K562 (cell line): ENCODE measurements around the gene C9orf50. TPM values are rescaled to one million over a fixed set of nuclear protein-coding genes. Genes with fewer than 3 reads are reported as not detected.
A peak's percentile ranks its signal among the peaks of the same experiment; 100 is the strongest.

Experiments used
- CBFA2T2 ChIP-seq: fragments of 450-650 bp; conservative IDR thresholded peaks from 2 replicates; pipeline ENCODE4 v1.6.1; 2017; ENCODE audit warnings: mild to moderate bottlenecking
- CBFA2T3 ChIP-seq: fragments of 450-650 bp; IDR thresholded peaks from 2 replicates; pipeline ENCODE4 v1.6.1; 2017
- CREM ChIP-seq: IDR thresholded peaks from 2 replicates; pipeline ENCODE4 v1.6.1; 2014; ENCODE audit warnings: antibody characterized with exemption, low read depth
- CTBP1 ChIP-seq: fragments of 450-650 bp; IDR thresholded peaks from 2 replicates; pipeline ENCODE4 v1.6.1; 2016; ENCODE audit warnings: borderline replicate concordance
- ESRRA ChIP-seq: fragments of 450-650 bp; IDR thresholded peaks from 2 replicates; pipeline ENCODE4 v1.6.1; 2014; ENCODE audit warnings: low read depth, mild to moderate bottlenecking, moderate library complexity, borderline replicate concordance
- ETV5 ChIP-seq: sonication (generic); formaldehyde crosslinking; IDR thresholded peaks from 2 replicates; pipeline ENCODE4 v1.4.0; 2020; ENCODE audit warnings: low read depth, mild to moderate bottlenecking, missing genetic modification reagents
- JUND ChIP-seq, 2 experiments: IDR thresholded peaks; 2 replicates in 1 of 2; 3 replicates in 1 of 2; pipeline ENCODE4 v1.6.1; 2011; ENCODE audit warnings: borderline replicate concordance in 2 of 2, low read depth in 2 of 2, low read length in 2 of 2, improper control_type of control experiment in 1 of 2, missing biosample characterization in 1 of 2, missing genetic modification characterization in 1 of 2, missing genetic modification reagents in 1 of 2
- MECOM ChIP-seq: fragments of 250-450 bp; sonication (Bioruptor Pico); IDR thresholded peaks from 2 replicates; pipeline ENCODE4 v1.8.0; 2022; ENCODE audit warnings: inconsistent platforms
- MEIS2 ChIP-seq: fragments of 450-650 bp; IDR thresholded peaks from 2 replicates; pipeline ENCODE4 v1.6.1; 2014; ENCODE audit warnings: mild to moderate bottlenecking; ENCODE audit not compliant: partially characterized antibody
- MTA3 ChIP-seq: fragments of 450-650 bp; formaldehyde crosslinking; IDR thresholded peaks from 2 replicates; pipeline ENCODE4 v1.6.1; 2017; ENCODE audit warnings: mild to moderate bottlenecking, borderline replicate concordance
- PHF8 ChIP-seq: fragments of 200-600 bp; sonication (generic); IDR thresholded peaks from 2 replicates; pipeline ENCODE4 v1.6.1; 2012; ENCODE audit warnings: mixed run types, mild to moderate bottlenecking, inconsistent platforms, low read length, moderate library complexity, borderline replicate concordance
- SMARCE1 ChIP-seq: fragments of 450-650 bp; IDR thresholded peaks from 2 replicates; pipeline ENCODE4 v1.7.1; 2016; ENCODE audit warnings: mild to moderate bottlenecking
- TCF7 ChIP-seq: sonication (generic); IDR thresholded peaks from 2 replicates; pipeline ENCODE4 v1.6.1; 2016; ENCODE audit warnings: antibody characterized with exemption, borderline replicate concordance
- polyA plus RNA-seq, 8 experiments: library from polyadenylated mRNA; depleted of rRNA in 4 of 8; stranded (reverse) in 5 of 8; unstranded in 3 of 8; fragments of >200 nt; fragmentation: Nextera tagmentation in 2 of 8; fragmentation: Illumina TruSeq in 1 of 8; extraction: Ambion mirVana in 2 of 8; extraction: Trizol in 1 of 8; gene quantifications; 2 replicates each; pipeline versions ENCODE4 v1.2.1 to v1.2.3, GENCODE V29; 2011 to 2014; ENCODE audit warnings: inconsistent platforms in 1 of 8, missing spikeins in 1 of 8
- total RNA-seq, 7 experiments: library from RNA; depleted of rRNA in 6 of 7; stranded (reverse); fragments of >200 nt in 6 of 7; fragmentation: Illumina TruSeq in 2 of 7; extraction: Trizol in 2 of 7; gene quantifications; 2 replicates each; pipeline versions ENCODE4 v1.2.1 to v1.2.3, GENCODE V29; 2011 to 2021; ENCODE audit warnings: low replicate concordance in 1 of 7
- TF ChIP-seq, protein P1 (sequence below), 2 experiments: IDR thresholded peaks; 2 replicates each; pipeline ENCODE4 v1.6.1; 2012; ENCODE audit warnings: improper control_type of control experiment in 2 of 2, low read depth in 2 of 2, low read length in 2 of 2, borderline replicate concordance in 1 of 2
- TF ChIP-seq, protein P2 (sequence below), 3 experiments: fragments of 200-800 bp in 1 of 3; fragments of 250-450 bp in 1 of 3; fragments of 450-650 bp in 1 of 3; sonication (Bioruptor Pico) in 1 of 3; sonication (Bioruptor generic) in 1 of 3; formaldehyde crosslinking in 1 of 3; IDR thresholded peaks; 2 replicates each; pipeline versions ENCODE4 v1.6.1 to v1.8.0; 2016 to 2022; ENCODE audit warnings: mild to moderate bottlenecking in 2 of 3, missing genetic modification characterization in 2 of 3, missing compliant biosample characterization in 1 of 3, moderate library complexity in 1 of 3
- TF ChIP-seq, protein P3 (sequence below): sonication (generic); formaldehyde crosslinking; IDR thresholded peaks from 2 replicates; pipeline ENCODE4 v1.8.0; 2022; ENCODE audit warnings: missing genetic modification reagents, mild to moderate bottlenecking, moderate library complexity, borderline replicate concordance
- TF ChIP-seq, protein P4 (sequence below): fragments of 450-650 bp; IDR thresholded peaks from 2 replicates; pipeline ENCODE4 v1.6.1; 2014; ENCODE audit warnings: low read depth, mild to moderate bottlenecking, moderate library complexity, borderline replicate concordance

Gene C9orf50
- total and polyA plus RNA-seq, 9 of the 15 experiments (the other 6 are each of a cell fraction or from before 2014, with no cell fraction given), result not detected

DNA sequence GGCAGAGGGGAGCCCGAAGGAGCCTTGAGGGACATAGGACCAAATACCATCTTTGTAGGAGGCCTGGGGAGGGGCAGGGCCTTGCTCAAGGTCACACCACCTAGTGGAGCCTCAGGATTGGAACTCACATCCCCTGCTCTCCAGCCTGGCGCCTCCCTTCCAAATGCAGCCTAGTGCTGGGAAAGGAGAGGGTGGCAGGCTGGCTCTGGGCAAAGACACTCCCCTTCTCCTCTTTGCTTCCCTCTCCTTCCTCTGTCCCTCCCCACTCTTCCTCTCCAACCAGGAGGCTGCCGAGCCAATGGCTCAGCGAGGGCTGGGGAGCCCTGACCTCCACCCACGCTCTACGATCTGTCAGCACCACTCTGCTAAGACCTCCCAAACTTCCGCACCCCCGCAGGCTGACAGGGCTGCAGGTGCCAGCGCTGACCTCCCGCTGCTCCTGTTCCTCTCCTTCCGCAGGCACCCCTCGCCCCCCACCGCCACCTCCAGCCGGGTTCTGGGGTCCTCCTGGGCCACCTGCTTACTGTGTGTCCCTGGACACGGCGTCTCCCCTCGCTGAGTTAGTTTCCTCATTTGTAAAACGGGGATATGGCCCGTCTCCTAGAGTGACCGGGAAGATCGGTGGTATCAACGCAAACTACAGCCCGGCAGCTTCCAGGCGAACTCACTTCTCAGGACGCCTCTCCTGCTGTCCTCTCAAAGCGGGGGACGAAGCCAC, 52.9 kb downstream of the C9orf50 start (continued):
- 0 out of 2 replicates have a peak, but pooled peaks have one; percentile 23 for TF ChIP-seq MTA3
- TF ChIP-seq, protein P1, sequence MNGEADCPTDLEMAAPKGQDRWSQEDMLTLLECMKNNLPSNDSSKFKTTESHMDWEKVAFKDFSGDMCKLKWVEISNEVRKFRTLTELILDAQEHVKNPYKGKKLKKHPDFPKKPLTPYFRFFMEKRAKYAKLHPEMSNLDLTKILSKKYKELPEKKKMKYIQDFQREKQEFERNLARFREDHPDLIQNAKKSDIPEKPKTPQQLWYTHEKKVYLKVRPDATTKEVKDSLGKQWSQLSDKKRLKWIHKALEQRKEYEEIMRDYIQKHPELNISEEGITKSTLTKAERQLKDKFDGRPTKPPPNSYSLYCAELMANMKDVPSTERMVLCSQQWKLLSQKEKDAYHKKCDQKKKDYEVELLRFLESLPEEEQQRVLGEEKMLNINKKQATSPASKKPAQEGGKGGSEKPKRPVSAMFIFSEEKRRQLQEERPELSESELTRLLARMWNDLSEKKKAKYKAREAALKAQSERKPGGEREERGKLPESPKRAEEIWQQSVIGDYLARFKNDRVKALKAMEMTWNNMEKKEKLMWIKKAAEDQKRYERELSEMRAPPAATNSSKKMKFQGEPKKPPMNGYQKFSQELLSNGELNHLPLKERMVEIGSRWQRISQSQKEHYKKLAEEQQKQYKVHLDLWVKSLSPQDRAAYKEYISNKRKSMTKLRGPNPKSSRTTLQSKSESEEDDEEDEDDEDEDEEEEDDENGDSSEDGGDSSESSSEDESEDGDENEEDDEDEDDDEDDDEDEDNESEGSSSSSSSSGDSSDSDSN (IDR thresholded peaks at IDR 0.05; ENCODE audit: borderline replicate concordance in 1 of 2, low read depth in 2 of 2, low read length in 2 of 2), result 0 out of 4 replicates have a peak, but pooled peaks of 1 of the 2 experiments have one; percentile 12
- TF ChIP-seq MEIS2, result peak; percentile 91
- TF ChIP-seq SMARCE1, result peak; percentile 41; the same call in 1 of the 2 replicates
- 0 out of 2 replicates have a peak, but pooled peaks have one; percentile 18 for TF ChIP-seq PHF8
- 0 out of 2 replicates have a peak, but pooled peaks have one; percentile 13 for TF ChIP-seq ETV5 (CRISPR knock-in tag)
- TF ChIP-seq CTBP1, result peak; percentile 36; the same call in 1 of the 2 replicates
- TF ChIP-seq MECOM (CRISPR knock-in tag), result no peak
- peak; percentile 69; the same call in 1 of the 2 replicates for TF ChIP-seq ESRRA
- TF ChIP-seq JUND (IDR thresholded peaks at IDR 0.05; ENCODE audit: borderline replicate concordance, low read depth, low read length), result no peak; the same call in 1 of the 2 replicates
- TF ChIP-seq JUND (tag; IDR thresholded peaks at IDR 0.05; ENCODE audit: borderline replicate concordance, low read depth, low read length), result peak; percentile 22; the same call in 1 of the 3 replicates
- TF ChIP-seq CREM, result 0 out of 2 replicates have a peak, but pooled peaks have one; percentile 28
- TF ChIP-seq, protein P2, sequence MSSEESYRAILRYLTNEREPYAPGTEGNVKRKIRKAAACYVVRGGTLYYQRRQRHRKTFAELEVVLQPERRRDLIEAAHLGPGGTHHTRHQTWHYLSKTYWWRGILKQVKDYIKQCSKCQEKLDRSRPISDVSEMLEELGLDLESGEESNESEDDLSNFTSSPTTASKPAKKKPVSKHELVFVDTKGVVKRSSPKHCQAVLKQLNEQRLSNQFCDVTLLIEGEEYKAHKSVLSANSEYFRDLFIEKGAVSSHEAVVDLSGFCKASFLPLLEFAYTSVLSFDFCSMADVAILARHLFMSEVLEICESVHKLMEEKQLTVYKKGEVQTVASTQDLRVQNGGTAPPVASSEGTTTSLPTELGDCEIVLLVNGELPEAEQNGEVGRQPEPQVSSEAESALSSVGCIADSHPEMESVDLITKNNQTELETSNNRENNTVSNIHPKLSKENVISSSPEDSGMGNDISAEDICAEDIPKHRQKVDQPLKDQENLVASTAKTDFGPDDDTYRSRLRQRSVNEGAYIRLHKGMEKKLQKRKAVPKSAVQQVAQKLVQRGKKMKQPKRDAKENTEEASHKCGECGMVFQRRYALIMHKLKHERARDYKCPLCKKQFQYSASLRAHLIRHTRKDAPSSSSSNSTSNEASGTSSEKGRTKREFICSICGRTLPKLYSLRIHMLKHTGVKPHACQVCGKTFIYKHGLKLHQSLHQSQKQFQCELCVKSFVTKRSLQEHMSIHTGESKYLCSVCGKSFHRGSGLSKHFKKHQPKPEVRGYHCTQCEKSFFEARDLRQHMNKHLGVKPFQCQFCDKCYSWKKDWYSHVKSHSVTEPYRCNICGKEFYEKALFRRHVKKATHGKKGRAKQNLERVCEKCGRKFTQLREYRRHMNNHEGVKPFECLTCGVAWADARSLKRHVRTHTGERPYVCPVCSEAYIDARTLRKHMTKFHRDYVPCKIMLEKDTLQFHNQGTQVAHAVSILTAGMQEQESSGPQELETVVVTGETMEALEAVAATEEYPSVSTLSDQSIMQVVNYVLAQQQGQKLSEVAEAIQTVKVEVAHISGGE (CRISPR knock-in tag; IDR thresholded peaks at IDR 0.05), result 0 out of 6 replicates have a peak, but pooled peaks of 1 of the 3 experiments have one; percentile 1
- TF ChIP-seq, protein P3, sequence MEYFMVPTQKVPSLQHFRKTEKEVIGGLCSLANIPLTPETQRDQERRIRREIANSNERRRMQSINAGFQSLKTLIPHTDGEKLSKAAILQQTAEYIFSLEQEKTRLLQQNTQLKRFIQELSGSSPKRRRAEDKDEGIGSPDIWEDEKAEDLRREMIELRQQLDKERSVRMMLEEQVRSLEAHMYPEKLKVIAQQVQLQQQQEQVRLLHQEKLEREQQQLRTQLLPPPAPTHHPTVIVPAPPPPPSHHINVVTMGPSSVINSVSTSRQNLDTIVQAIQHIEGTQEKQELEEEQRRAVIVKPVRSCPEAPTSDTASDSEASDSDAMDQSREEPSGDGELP (CRISPR knock-in tag), result peak; percentile 7; the same call in 1 of the 2 replicates
- TF ChIP-seq TCF7, result no peak
- TF ChIP-seq CBFA2T2, result peak; percentile 34; the same call in 1 of the 2 replicates
- TF ChIP-seq, protein P4, sequence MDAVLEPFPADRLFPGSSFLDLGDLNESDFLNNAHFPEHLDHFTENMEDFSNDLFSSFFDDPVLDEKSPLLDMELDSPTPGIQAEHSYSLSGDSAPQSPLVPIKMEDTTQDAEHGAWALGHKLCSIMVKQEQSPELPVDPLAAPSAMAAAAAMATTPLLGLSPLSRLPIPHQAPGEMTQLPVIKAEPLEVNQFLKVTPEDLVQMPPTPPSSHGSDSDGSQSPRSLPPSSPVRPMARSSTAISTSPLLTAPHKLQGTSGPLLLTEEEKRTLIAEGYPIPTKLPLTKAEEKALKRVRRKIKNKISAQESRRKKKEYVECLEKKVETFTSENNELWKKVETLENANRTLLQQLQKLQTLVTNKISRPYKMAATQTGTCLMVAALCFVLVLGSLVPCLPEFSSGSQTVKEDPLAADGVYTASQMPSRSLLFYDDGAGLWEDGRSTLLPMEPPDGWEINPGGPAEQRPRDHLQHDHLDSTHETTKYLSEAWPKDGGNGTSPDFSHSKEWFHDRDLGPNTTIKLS, result 0 out of 2 replicates have a peak, but pooled peaks have one; percentile 10
- TF ChIP-seq CBFA2T3, result peak; percentile 43
